ENCODE measurements around the gene MBNL1.

The MBNL1 gene

GRCh38 chr3:152470893-152471292 is 202.2 kb downstream of the MBNL1 start:
- TF ChIP-seq CTCF (IDR thresholded peaks at IDR 0.05; ENCODE audit: borderline replicate concordance, control extremely low read depth, extremely low read depth, insufficient read depth, missing control alignments), result no peak
- in situ Hi-C loops (cut with MboI; ENCODE audit: low sequenced_read_pairs, unreplicated experiment), result loop anchor here (10.0 to 25.0 kb wide), 2 partner anchors 104 to 1034 kb away; no protein-coding TSS in a partner anchor
- DNase-seq (ENCODE audit: low spot score), result no peak

- DNase-seq (ENCODE audit: low spot score), result peak; percentile 37
- in situ Hi-C loops (cut with MboI; ENCODE audit: low sequenced_read_pairs, unreplicated experiment), result loop anchor here (10.0 to 25.0 kb wide), 2 partner anchors 103 to 1035 kb away; no protein-coding TSS in a partner anchor
- TF ChIP-seq CTCF (IDR thresholded peaks at IDR 0.05; ENCODE audit: borderline replicate concordance, control extremely low read depth, extremely low read depth, insufficient read depth, missing control alignments), result peak; percentile 70
Measured at GRCh38 chr3:152471814-152472671, 203.3 kb downstream of the MBNL1 start.

GRCh38 chr3:152472672-152472954 is 203.9 kb downstream of the MBNL1 start:
- no peak for TF ChIP-seq CTCF (IDR thresholded peaks at IDR 0.05; ENCODE audit: borderline replicate concordance, control extremely low read depth, extremely low read depth, insufficient read depth, missing control alignments)
- DNase-seq (ENCODE audit: low spot score), result no peak
- in situ Hi-C loops (cut with MboI; ENCODE audit: low sequenced_read_pairs, unreplicated experiment), result loop anchor here (10.0 to 25.0 kb wide), 2 partner anchors 102 to 1035 kb away; no protein-coding TSS in a partner anchor

GRCh38 chr3:152474585-152474984 is 205.9 kb downstream of the MBNL1 start:
- in situ Hi-C loops (cut with MboI; ENCODE audit: low sequenced_read_pairs, unreplicated experiment), result loop anchor here (10.0 to 25.0 kb wide), 2 partner anchors 100 to 1037 kb away; no protein-coding TSS in a partner anchor
- DNase-seq (ENCODE audit: low spot score), result peak; percentile 40
- TF ChIP-seq CTCF (IDR thresholded peaks at IDR 0.05; ENCODE audit: borderline replicate concordance, control extremely low read depth, extremely low read depth, insufficient read depth, missing control alignments), result peak; percentile 65

- in situ Hi-C loops (cut with MboI; ENCODE audit: low sequenced_read_pairs, unreplicated experiment), result loop anchor here (5.0 to 10.0 kb wide), 2 partner anchors 40 to 97 kb away; no protein-coding TSS in a partner anchor
- TF ChIP-seq CTCF (IDR thresholded peaks at IDR 0.05; ENCODE audit: borderline replicate concordance, control extremely low read depth, extremely low read depth, insufficient read depth, missing control alignments), result no peak
- DNase-seq (ENCODE audit: low spot score), result no peak
Measured at GRCh38 chr3:152477422-152477821, 208.7 kb downstream of the MBNL1 start.

- in situ Hi-C loops (cut with MboI; ENCODE audit: low sequenced_read_pairs, unreplicated experiment), result no loop called here
- no peak for DNase-seq (ENCODE audit: low spot score)
- no peak for TF ChIP-seq CTCF (IDR thresholded peaks at IDR 0.05; ENCODE audit: borderline replicate concordance, control extremely low read depth, extremely low read depth, insufficient read depth, missing control alignments)
Measured at GRCh38 chr3:152480282-152480953, 211.7 kb downstream of the MBNL1 start.

Measured in GM13976 (cell line).